CD4-positive, alpha-beta memory T cell (primary cell): Measurements from ENCODE around the gene SH3BP4. TPM values are rescaled to one million over a fixed set of nuclear protein-coding genes. Genes with fewer than 3 reads are reported as not detected.

Experiments
- CTCF ChIA-PET: fragments of 350-600 bp; sonication (Branson Sonifier 250); formaldehyde crosslinking; loops from one replicate; lab custom pipeline; 2021; ENCODE audit warnings: inconsistent platforms; ENCODE audit not compliant: partially characterized antibody; lab: Charles Lee
- POLR2A ChIA-PET: fragments of 350-600 bp; sonication (Branson Sonifier 250); formaldehyde crosslinking; loops from one replicate; lab custom pipeline; 2021; ENCODE audit not compliant: partially characterized antibody; lab: Charles Lee
- DNase-seq, 5 donors: peaks; one replicate each; pipeline versions ENCODE4 v3.0.0 to v3.0.0-alpha.2; 2020 to 2022; ENCODE audit warnings: mixed read lengths in 1 of 5
- H3K27ac ChIP-seq: one replicate; pipeline ENCODE4 v1.7.0; 2013; ENCODE audit warnings: low read depth, low read length
- H3K27me3 ChIP-seq: 2 replicates; pipeline ENCODE4 v1.7.0; 2013; ENCODE audit warnings: mild to moderate bottlenecking, low read length, moderate library complexity; ENCODE audit not compliant: insufficient read depth
- H3K36me3 ChIP-seq: 2 replicates; pipeline ENCODE4 v1.7.0; 2013; ENCODE audit warnings: mild to moderate bottlenecking, low read length, moderate library complexity; ENCODE audit not compliant: insufficient read depth
- H3K4me1 ChIP-seq: 2 replicates; pipeline ENCODE4 v1.7.0; 2013; ENCODE audit warnings: mild to moderate bottlenecking, low read length, moderate library complexity; ENCODE audit not compliant: insufficient read depth
- H3K4me3 ChIP-seq, 2 donors: one replicate each; pipeline ENCODE4 v1.7.0; 2013; ENCODE audit warnings: low read length in 2 of 2, mild to moderate bottlenecking in 1 of 2
- H3K9me3 ChIP-seq, 2 donors: one replicate each; pipeline ENCODE4 v1.7.0; 2013; ENCODE audit warnings: low read length in 2 of 2, control low read depth in 1 of 2; ENCODE audit not compliant: control insufficient read depth in 1 of 2
- H3K27ac Mint-ChIP-seq, 7 donors: one replicate each; pipeline ENCODE4 v1.8.0; 2020 to 2021; ENCODE audit warnings: mixed read lengths in 7 of 7, mild to moderate bottlenecking in 6 of 7, inconsistent platforms in 3 of 7, moderate library complexity in 3 of 7
- H3K27me3 Mint-ChIP-seq, 2 donors: one replicate each; pipeline ENCODE4 v1.8.0; 2020 to 2021; ENCODE audit warnings: mixed read lengths in 2 of 2
- H3K36me3 Mint-ChIP-seq, 2 donors: one replicate each; pipeline ENCODE4 v1.8.0; 2020 to 2021; ENCODE audit warnings: mixed read lengths in 2 of 2, inconsistent platforms in 1 of 2, mild to moderate bottlenecking in 1 of 2
- H3K4me1 Mint-ChIP-seq, 4 donors: one replicate each; pipeline ENCODE4 v1.8.0; 2020 to 2021; ENCODE audit warnings: mixed read lengths in 4 of 4, mild to moderate bottlenecking in 1 of 4
- H3K4me3 Mint-ChIP-seq, 8 donors: one replicate each; pipeline ENCODE4 v1.8.0; 2020 to 2021; ENCODE audit warnings: mixed read lengths in 8 of 8, mild to moderate bottlenecking in 7 of 8, moderate library complexity in 6 of 8, inconsistent platforms in 3 of 8
- H3K9me3 Mint-ChIP-seq, 8 donors: one replicate each; pipeline ENCODE4 v1.8.0; 2020 to 2021; ENCODE audit warnings: mixed read lengths in 8 of 8, mild to moderate bottlenecking in 5 of 8, inconsistent platforms in 3 of 8, moderate library complexity in 1 of 8
- intact Hi-C: fragments of 100-400 bp; cut with micrococcal nuclease; formaldehyde crosslinking; loops from one replicate; pipeline ENCODE4 v1.15.1; 2023
- polyA plus RNA-seq, 2 donors: library from polyadenylated mRNA; unstranded; fragments of 300-500 nt; fragmentation: Illumina TruSeq; gene quantifications; one replicate each; pipeline ENCODE4 v1.2.3, GENCODE V29; 2021
- total RNA-seq, 2 experiments: library from RNA; stranded (reverse); gene quantifications; one replicate each; pipeline ENCODE4 v1.2.3, GENCODE V29; 2021

SH3BP4 gene
- total and polyA plus RNA-seq, 4 experiments from 2014 or later = 0.20 TPM; not detected in 3

DNA sequence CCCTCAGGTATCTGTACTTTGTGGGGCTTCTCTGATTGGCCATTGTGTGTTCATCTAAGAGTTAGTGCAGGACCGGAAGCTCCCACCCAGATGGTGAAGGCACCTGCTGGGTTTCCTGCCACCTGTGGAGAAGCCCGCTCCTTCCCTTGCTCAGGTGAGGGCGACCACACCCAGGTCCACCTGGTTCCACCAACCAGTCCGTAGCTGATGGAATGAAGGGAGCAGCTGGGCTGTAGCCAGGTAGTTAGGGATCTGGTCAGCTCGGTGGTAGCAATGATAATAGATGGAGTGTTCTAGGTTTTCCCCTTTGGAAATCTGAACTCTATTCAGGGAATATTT, 16.0 kb downstream of the SH3BP4 start:
- peaks cover 11 to 21% of the 10 kb centered on the region in 2 donors for H3K27me3 Mint-ChIP-seq
- no peak overlapping the region for H3K4me3 Mint-ChIP-seq
- H3K27ac ChIP-seq = no peak overlapping the region
- no peak for DNase-seq
- no peaks in the 10 kb centered on the region for H3K9me3 Mint-ChIP-seq
- no peaks in the 10 kb centered on the region for H3K9me3 ChIP-seq
- H3K4me1 Mint-ChIP-seq = peaks cover 0 to 5% (median 0%) of the 10 kb centered on the region in 4 donors
- ChIA-PET POLR2A (no interaction called here), CTCF (no interaction called here)
- no peaks in the 10 kb centered on the region for H3K36me3 Mint-ChIP-seq
- H3K27me3 ChIP-seq = no peaks in the 10 kb centered on the region
- H3K4me1 ChIP-seq = no peaks in the 10 kb centered on the region
- H3K27ac Mint-ChIP-seq = no peak overlapping the region
- H3K4me3 ChIP-seq = no peak overlapping the region
- no peaks in the 10 kb centered on the region for H3K36me3 ChIP-seq
- intact Hi-C loops = no loop called here

DNA sequence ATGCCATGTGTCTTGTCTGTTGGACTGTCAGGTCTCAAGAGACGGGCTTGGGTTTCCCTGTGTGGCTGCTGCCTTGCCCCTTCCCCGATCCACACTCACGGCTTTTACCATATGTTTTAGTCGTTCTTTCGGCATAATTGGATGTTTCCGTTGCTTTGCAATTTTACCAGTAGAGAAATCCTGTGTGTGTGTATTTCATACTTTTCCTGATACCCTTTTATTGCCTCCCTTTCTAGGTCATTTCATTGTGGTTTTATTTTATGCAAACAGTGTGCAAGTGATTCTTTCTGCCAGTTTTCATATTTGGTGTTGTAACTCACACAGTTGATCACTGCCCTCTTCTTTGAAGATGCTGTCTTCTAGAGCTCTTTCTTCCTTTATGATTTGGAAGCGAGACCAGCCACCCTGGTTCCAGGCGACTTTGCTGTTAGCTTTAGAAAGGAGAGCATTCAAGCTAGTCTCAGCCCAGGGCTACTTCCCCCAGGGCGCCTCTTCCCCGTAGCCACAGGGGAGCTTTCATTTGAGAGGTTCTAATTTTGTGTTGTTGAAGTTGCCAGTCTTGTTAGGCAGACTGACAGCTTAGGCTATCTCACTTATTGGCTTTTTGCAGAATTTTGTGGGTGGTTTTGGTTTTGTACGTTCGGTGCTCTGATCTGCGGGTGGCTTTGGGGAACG, 17.0 kb downstream of the SH3BP4 start:
- Mint-ChIP-seq H3K36me3 (no peaks in the 10 kb centered on the region), H3K4me1 (peaks cover 0 to 5% (median 0%) of the 10 kb centered on the region in 4 donors), H3K27me3 (peaks cover 12 to 18% of the 10 kb centered on the region in 2 donors), H3K4me3 (no peak overlapping the region), H3K9me3 (no peaks in the 10 kb centered on the region), H3K27ac (no peak overlapping the region)
- Histone ChIP-seq H3K27me3 (no peaks in the 10 kb centered on the region), H3K27ac (no peak overlapping the region), H3K36me3 (no peaks in the 10 kb centered on the region), H3K4me3 (no peak overlapping the region), H3K9me3 (no peaks in the 10 kb centered on the region), H3K4me1 (no peaks in the 10 kb centered on the region)
- CTCF ChIA-PET = no interaction called here
- POLR2A ChIA-PET = no interaction called here
- intact Hi-C loops = no loop called here
- DNase-seq = no peak

DNA sequence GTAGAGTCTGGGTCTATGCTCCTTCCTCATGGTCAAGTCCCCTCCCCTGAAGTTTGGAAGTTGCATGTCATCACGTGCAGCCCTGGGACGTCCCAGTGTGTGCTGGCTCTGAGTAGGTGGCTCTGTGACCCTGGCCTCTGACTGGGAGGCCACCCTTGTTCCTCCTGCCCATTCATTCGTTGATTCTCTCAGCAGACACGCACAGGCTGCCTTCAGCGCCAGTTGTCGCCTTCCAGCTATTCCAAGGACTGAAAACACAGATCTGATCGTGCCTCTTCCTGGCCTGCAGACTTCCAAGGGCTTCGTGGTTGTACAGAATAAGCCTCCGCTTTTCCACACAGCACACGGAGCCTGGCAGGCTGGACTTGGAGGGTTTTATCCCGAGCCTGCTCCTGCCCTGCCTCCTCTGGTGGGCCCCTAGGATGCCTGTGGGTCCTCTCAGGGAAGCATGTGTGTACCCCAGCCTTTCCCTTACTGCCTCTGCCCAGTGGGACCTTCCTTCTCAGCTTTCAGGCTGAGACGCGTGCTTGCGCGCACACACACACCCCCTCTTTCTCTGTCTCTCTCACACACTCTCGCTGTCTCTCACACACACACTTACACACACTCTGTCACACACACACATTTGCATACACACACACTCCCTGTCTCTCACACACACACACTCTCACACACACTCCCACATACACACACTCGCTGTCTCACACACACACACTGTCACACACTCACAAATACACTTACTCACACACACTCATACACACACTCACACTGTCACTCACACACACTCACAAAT, 17.7 kb downstream of the SH3BP4 start:
- Histone ChIP-seq H3K4me3 (no peak overlapping the region), H3K9me3 (no peaks in the 10 kb centered on the region), H3K27ac (no peak overlapping the region), H3K36me3 (no peaks in the 10 kb centered on the region), H3K4me1 (no peaks in the 10 kb centered on the region), H3K27me3 (no peaks in the 10 kb centered on the region)
- POLR2A ChIA-PET = no interaction called here
- intact Hi-C loops = no loop called here
- DNase-seq = no peak
- peaks cover 0 to 5% (median 0%) of the 10 kb centered on the region in 4 donors for H3K4me1 Mint-ChIP-seq
- CTCF ChIA-PET = no interaction called here
- H3K9me3 Mint-ChIP-seq = no peaks in the 10 kb centered on the region
- H3K27me3 Mint-ChIP-seq = peaks cover 12 to 18% of the 10 kb centered on the region in 2 donors
- no peaks in the 10 kb centered on the region for H3K36me3 Mint-ChIP-seq
- H3K27ac Mint-ChIP-seq = no peak overlapping the region
- no peak overlapping the region for H3K4me3 Mint-ChIP-seq

DNA sequence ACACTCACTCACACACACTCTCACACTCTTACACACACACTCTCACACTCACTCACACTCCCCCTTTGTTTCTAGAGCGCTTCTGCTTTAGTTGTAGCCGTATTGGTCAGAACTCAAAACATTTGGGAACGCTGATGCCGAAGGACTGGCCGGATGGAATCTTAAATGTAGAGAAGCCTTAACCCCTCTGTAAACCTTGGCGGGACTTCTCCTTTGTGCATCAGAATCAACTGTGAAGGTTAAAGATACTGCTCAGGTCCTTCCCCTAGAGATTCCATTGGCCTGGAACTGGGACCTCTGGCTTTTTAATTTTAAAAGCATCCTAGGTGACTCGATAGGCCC, 18.3 kb downstream of the SH3BP4 start:
- Histone ChIP-seq H3K27ac (no peak overlapping the region), H3K9me3 (no peaks in the 10 kb centered on the region), H3K36me3 (no peaks in the 10 kb centered on the region), H3K27me3 (no peaks in the 10 kb centered on the region), H3K4me1 (no peaks in the 10 kb centered on the region), H3K4me3 (no peak overlapping the region)
- no peak overlapping the region for H3K27ac Mint-ChIP-seq
- no peaks in the 10 kb centered on the region for H3K36me3 Mint-ChIP-seq
- intact Hi-C loops = no loop called here
- peaks cover 12 to 20% of the 10 kb centered on the region in 2 donors for H3K27me3 Mint-ChIP-seq
- CTCF ChIA-PET = no interaction called here
- peaks cover 0 to 5% (median 0%) of the 10 kb centered on the region in 4 donors for H3K4me1 Mint-ChIP-seq
- no peak for DNase-seq
- POLR2A ChIA-PET = no interaction called here
- no peaks in the 10 kb centered on the region for H3K9me3 Mint-ChIP-seq
- no peak overlapping the region for H3K4me3 Mint-ChIP-seq

DNA sequence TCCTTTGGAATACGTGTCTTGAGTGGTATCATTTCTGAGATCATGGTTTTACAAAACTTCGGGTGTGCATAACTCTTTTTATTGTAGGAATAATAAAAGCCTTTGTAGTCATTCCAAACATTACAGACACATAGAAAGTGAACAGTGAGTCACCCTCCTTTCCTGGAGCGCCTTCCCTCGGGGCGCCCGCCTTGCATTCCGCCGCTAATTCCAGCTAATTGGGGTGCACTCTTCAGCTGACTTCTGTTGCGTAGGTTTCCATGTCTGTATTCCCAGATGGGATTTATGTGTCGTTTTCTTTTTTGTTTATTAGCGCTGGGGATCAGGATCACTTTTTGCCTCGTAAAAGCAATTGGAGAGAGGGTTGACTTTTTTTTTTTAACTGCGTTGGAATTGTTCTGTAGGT, 18.7 kb downstream of the SH3BP4 start:
- POLR2A ChIA-PET = no interaction called here
- Mint-ChIP-seq H3K36me3 (no peaks in the 10 kb centered on the region), H3K9me3 (no peaks in the 10 kb centered on the region), H3K27ac (no peak overlapping the region), H3K4me3 (no peak overlapping the region), H3K27me3 (peaks cover 11 to 19% of the 10 kb centered on the region in 2 donors), H3K4me1 (peaks cover 0 to 5% (median 0%) of the 10 kb centered on the region in 4 donors)
- no peak for DNase-seq
- H3K27me3 ChIP-seq = no peaks in the 10 kb centered on the region
- CTCF ChIA-PET = no interaction called here
- H3K4me3 ChIP-seq = no peak overlapping the region
- H3K4me1 ChIP-seq = no peaks in the 10 kb centered on the region
- H3K9me3 ChIP-seq = no peaks in the 10 kb centered on the region
- intact Hi-C loops = no loop called here
- H3K27ac ChIP-seq = no peak overlapping the region
- H3K36me3 ChIP-seq = no peaks in the 10 kb centered on the region

DNA sequence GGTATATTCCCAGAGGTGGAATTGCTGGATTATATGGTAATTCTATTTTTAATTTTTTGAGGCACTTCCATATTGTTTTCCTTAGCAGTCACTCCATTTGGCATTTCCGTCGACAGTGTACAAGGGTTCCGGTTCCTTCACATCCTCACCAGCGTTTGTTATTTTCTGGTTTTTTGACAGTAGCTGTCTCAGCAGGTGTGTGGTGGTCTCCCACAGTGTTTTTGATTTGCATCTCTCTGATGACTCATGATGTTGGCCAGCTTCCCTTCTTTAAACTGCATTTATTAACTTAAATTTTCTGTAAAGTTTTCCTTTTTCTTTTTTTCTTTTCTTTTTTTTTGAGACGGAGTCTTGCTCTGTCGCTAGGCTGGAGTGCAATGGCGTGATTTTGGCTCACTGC, 19.7 kb downstream of the SH3BP4 start:
- peaks cover 0 to 5% (median 0%) of the 10 kb centered on the region in 4 donors for H3K4me1 Mint-ChIP-seq
- Histone ChIP-seq H3K4me1 (no peaks in the 10 kb centered on the region), H3K9me3 (no peaks in the 10 kb centered on the region), H3K4me3 (no peak overlapping the region), H3K36me3 (no peaks in the 10 kb centered on the region), H3K27ac (no peak overlapping the region), H3K27me3 (no peaks in the 10 kb centered on the region)
- CTCF ChIA-PET = no interaction called here
- H3K27me3 Mint-ChIP-seq = peaks cover 7 to 18% of the 10 kb centered on the region in 2 donors
- no peak overlapping the region for H3K4me3 Mint-ChIP-seq
- no peaks in the 10 kb centered on the region for H3K9me3 Mint-ChIP-seq
- POLR2A ChIA-PET = no interaction called here
- intact Hi-C loops = no loop called here
- DNase-seq = no peak
- H3K36me3 Mint-ChIP-seq = no peaks in the 10 kb centered on the region
- H3K27ac Mint-ChIP-seq = no peak overlapping the region

DNA sequence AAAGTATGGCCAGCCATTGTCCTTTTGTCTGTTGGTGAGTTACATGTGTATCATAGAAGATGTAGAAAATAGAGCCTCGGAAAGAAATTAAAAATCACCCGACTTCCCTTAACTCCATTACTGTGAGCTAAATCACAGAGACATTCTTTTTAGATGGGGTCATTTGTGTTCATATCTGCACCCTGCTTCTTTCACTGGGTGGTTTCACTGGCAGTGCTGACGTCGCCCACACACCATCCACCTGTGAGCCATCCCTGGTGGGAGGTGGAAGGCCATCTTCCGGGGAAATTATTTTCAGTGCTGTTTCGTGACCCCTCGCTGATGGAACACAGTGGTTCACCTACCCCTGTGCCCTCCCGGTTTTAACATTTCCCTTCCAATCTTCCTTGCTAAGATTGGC, 21.2 kb downstream of the SH3BP4 start:
- CTCF ChIA-PET = no interaction called here
- intact Hi-C loops = no loop called here

More for the DNA sequence above, 21.2 kb downstream of the SH3BP4 start:
- Mint-ChIP-seq H3K27me3 (peaks cover 7 to 18% of the 10 kb centered on the region in 2 donors), H3K9me3 (peaks cover 0 to under 1% (median 0%) of the 10 kb centered on the region in 8 donors), H3K36me3 (no peaks in the 10 kb centered on the region), H3K4me1 (peaks cover 0 to 5% (median 0%) of the 10 kb centered on the region in 4 donors), H3K27ac (no peak overlapping the region), H3K4me3 (no peak overlapping the region)
- H3K4me3 ChIP-seq = no peak overlapping the region
- H3K27me3 ChIP-seq = no peaks in the 10 kb centered on the region
- no peaks in the 10 kb centered on the region for H3K36me3 ChIP-seq
- H3K9me3 ChIP-seq = no peaks in the 10 kb centered on the region
- no peak for DNase-seq
- POLR2A ChIA-PET = no interaction called here
- no peak overlapping the region for H3K27ac ChIP-seq
- H3K4me1 ChIP-seq = no peaks in the 10 kb centered on the region
